GM12878 (cell line): ENCODE data around the gene MAPKBP1.

Experiments used
- CHD1 ChIP-seq: IDR thresholded peaks from 2 replicates; pipeline ENCODE4 v1.6.1; 2012; ENCODE audit warnings: low read depth, low read length, improper control_type of control experiment
- MEF2B ChIP-seq: fragments of 450-650 bp; IDR thresholded peaks from 2 replicates; pipeline ENCODE4 v1.6.1; 2018; ENCODE audit warnings: mild to moderate bottlenecking, moderate library complexity; ENCODE audit not compliant: partially characterized antibody, poor library complexity, severe bottlenecking
- POLR2A ChIP-seq: IDR thresholded peaks from 2 replicates; pipeline ENCODE4 v1.6.1; 2011; ENCODE audit warnings: low read depth, mild to moderate bottlenecking, low read length
- RFX5 ChIP-seq: IDR thresholded peaks from 2 replicates; pipeline ENCODE4 v1.6.1; 2011; ENCODE audit warnings: low read depth, low read length, improper control_type of control experiment
- STAT3 ChIP-seq: IDR thresholded peaks from 2 replicates; pipeline ENCODE4 v1.6.1; 2011; ENCODE audit warnings: low read depth, low read length, improper control_type of control experiment
- YY1 ChIP-seq: IDR thresholded peaks from 2 replicates; pipeline ENCODE4 v1.6.1; 2011; ENCODE audit warnings: low read depth, mild to moderate bottlenecking, low read length
- ZNF274 ChIP-seq: IDR thresholded peaks from one replicate; pipeline ENCODE4 v1.8.0; 2011; ENCODE audit not compliant: insufficient read length, insufficient read depth
- TF ChIP-seq, protein P1 (sequence below), 3 experiments: IDR thresholded peaks in 2 of 3; conservative IDR thresholded peaks in 1 of 3; 2 replicates each; pipeline ENCODE4 v1.5.1; 2011; ENCODE audit warnings: low read depth in 3 of 3, low read length in 3 of 3, mild to moderate bottlenecking in 3 of 3, control low read depth in 2 of 3, moderate library complexity in 2 of 3, inconsistent platforms in 1 of 3, mixed read lengths in 1 of 3; ENCODE audit not compliant: control insufficient read depth in 2 of 3, insufficient read depth in 1 of 3; ENCODE audit errors: extremely low read depth in 1 of 3
- TF ChIP-seq, protein P2 (sequence below): fragments of 450-650 bp; IDR thresholded peaks from 2 replicates; pipeline ENCODE4 v1.6.1; 2017; ENCODE audit warnings: mild to moderate bottlenecking
- TF ChIP-seq, protein P3 (sequence below): IDR thresholded peaks from 2 replicates; pipeline ENCODE4 v1.6.1; 2012; ENCODE audit warnings: mild to moderate bottlenecking, low read depth, low read length
- TF ChIP-seq, protein P4 (sequence below): IDR thresholded peaks from 2 replicates; pipeline ENCODE4 v1.6.1; 2011; ENCODE audit warnings: low read depth, low read length, improper control_type of control experiment, borderline replicate concordance
- TF ChIP-seq, protein P5 (sequence below): fragments of 450-650 bp; IDR thresholded peaks from 2 replicates; pipeline ENCODE4 v1.6.1; 2014; ENCODE audit warnings: mild to moderate bottlenecking
- TF ChIP-seq, protein P6 (sequence below): IDR thresholded peaks from 2 replicates; pipeline ENCODE4 v1.6.1; 2011; ENCODE audit warnings: low read depth, mild to moderate bottlenecking, low read length, moderate library complexity, borderline replicate concordance; ENCODE audit errors: extremely low read depth

DNA sequence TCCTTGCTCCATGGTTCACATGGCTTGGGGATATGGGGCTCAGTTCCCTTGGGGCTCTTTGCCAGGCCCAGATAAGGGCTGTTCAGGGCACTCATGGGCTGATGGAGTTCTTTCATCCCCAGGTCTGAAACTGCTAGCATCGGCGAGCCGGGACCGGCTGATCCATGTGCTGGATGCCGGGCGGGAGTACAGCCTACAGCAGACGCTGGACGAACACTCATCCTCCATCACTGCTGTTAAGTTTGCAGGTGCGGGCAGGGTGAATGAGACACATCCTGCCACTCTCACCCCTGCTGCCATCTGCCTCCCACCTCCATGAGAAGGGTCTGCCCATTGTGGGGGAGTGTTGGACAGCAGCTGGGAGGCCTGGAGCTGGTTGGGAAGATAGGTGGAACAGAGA, 42.5 kb downstream of the MAPKBP1 start:
- no peak for TF ChIP-seq RFX5
- TF ChIP-seq, protein P1, sequence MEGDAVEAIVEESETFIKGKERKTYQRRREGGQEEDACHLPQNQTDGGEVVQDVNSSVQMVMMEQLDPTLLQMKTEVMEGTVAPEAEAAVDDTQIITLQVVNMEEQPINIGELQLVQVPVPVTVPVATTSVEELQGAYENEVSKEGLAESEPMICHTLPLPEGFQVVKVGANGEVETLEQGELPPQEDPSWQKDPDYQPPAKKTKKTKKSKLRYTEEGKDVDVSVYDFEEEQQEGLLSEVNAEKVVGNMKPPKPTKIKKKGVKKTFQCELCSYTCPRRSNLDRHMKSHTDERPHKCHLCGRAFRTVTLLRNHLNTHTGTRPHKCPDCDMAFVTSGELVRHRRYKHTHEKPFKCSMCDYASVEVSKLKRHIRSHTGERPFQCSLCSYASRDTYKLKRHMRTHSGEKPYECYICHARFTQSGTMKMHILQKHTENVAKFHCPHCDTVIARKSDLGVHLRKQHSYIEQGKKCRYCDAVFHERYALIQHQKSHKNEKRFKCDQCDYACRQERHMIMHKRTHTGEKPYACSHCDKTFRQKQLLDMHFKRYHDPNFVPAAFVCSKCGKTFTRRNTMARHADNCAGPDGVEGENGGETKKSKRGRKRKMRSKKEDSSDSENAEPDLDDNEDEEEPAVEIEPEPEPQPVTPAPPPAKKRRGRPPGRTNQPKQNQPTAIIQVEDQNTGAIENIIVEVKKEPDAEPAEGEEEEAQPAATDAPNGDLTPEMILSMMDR (IDR thresholded peaks at IDR 0.05 in 2 of 3, conservative IDR thresholded peaks at IDR 0.05 in 1 of 3; ENCODE audit: control insufficient read depth in 2 of 3, extremely low read depth in 1 of 3, insufficient read depth in 1 of 3, low read depth in 3 of 3, low read length in 3 of 3) = no peak
- TF ChIP-seq, protein P2, sequence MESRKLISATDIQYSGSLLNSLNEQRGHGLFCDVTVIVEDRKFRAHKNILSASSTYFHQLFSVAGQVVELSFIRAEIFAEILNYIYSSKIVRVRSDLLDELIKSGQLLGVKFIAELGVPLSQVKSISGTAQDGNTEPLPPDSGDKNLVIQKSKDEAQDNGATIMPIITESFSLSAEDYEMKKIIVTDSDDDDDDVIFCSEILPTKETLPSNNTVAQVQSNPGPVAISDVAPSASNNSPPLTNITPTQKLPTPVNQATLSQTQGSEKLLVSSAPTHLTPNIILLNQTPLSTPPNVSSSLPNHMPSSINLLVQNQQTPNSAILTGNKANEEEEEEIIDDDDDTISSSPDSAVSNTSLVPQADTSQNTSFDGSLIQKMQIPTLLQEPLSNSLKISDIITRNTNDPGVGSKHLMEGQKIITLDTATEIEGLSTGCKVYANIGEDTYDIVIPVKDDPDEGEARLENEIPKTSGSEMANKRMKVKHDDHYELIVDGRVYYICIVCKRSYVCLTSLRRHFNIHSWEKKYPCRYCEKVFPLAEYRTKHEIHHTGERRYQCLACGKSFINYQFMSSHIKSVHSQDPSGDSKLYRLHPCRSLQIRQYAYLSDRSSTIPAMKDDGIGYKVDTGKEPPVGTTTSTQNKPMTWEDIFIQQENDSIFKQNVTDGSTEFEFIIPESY = no peak
- TF ChIP-seq, protein P3, sequence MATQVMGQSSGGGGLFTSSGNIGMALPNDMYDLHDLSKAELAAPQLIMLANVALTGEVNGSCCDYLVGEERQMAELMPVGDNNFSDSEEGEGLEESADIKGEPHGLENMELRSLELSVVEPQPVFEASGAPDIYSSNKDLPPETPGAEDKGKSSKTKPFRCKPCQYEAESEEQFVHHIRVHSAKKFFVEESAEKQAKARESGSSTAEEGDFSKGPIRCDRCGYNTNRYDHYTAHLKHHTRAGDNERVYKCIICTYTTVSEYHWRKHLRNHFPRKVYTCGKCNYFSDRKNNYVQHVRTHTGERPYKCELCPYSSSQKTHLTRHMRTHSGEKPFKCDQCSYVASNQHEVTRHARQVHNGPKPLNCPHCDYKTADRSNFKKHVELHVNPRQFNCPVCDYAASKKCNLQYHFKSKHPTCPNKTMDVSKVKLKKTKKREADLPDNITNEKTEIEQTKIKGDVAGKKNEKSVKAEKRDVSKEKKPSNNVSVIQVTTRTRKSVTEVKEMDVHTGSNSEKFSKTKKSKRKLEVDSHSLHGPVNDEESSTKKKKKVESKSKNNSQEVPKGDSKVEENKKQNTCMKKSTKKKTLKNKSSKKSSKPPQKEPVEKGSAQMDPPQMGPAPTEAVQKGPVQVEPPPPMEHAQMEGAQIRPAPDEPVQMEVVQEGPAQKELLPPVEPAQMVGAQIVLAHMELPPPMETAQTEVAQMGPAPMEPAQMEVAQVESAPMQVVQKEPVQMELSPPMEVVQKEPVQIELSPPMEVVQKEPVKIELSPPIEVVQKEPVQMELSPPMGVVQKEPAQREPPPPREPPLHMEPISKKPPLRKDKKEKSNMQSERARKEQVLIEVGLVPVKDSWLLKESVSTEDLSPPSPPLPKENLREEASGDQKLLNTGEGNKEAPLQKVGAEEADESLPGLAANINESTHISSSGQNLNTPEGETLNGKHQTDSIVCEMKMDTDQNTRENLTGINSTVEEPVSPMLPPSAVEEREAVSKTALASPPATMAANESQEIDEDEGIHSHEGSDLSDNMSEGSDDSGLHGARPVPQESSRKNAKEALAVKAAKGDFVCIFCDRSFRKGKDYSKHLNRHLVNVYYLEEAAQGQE = no peak
- TF ChIP-seq CHD1 = no peak
- TF ChIP-seq ZNF274 = no peak
- no peak for TF ChIP-seq STAT3
- TF ChIP-seq POLR2A = no peak
- TF ChIP-seq, protein P4, sequence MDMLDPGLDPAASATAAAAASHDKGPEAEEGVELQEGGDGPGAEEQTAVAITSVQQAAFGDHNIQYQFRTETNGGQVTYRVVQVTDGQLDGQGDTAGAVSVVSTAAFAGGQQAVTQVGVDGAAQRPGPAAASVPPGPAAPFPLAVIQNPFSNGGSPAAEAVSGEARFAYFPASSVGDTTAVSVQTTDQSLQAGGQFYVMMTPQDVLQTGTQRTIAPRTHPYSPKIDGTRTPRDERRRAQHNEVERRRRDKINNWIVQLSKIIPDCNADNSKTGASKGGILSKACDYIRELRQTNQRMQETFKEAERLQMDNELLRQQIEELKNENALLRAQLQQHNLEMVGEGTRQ = no peak
- TF ChIP-seq YY1 = no peak
- TF ChIP-seq, protein P5, sequence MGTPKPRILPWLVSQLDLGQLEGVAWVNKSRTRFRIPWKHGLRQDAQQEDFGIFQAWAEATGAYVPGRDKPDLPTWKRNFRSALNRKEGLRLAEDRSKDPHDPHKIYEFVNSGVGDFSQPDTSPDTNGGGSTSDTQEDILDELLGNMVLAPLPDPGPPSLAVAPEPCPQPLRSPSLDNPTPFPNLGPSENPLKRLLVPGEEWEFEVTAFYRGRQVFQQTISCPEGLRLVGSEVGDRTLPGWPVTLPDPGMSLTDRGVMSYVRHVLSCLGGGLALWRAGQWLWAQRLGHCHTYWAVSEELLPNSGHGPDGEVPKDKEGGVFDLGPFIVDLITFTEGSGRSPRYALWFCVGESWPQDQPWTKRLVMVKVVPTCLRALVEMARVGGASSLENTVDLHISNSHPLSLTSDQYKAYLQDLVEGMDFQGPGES = no peak
- no peak for TF ChIP-seq MEF2B
- TF ChIP-seq, protein P6, sequence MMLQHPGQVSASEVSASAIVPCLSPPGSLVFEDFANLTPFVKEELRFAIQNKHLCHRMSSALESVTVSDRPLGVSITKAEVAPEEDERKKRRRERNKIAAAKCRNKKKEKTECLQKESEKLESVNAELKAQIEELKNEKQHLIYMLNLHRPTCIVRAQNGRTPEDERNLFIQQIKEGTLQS = no peak
